Caco-2 (cell line): ENCODE measurements around the gene ZNF768. TPM values are rescaled to one million over a fixed set of nuclear protein-coding genes. Genes with fewer than 3 reads are reported as not detected.
"Not testable (repeated sequence)": the region's sequence is repeated elsewhere in the genome, so short reads cannot be mapped to it uniquely, and the experiment has no call there.

Experiments used
- BruUV-seq: library from RNA; stranded (reverse); fragments of 400-500 nt; replicated peaks from 2 replicates; lab custom pipeline; 2021; lab: Mats Ljungman, UMichigan
- CTCF ChIA-PET: fragments of 300-600 bp; sonication (Branson Sonifier 250); formaldehyde crosslinking; loops from one replicate; lab custom pipeline; 2022; ENCODE audit warnings: antibody characterized with exemption; lab: Charles Lee
- POLR2A ChIA-PET: fragments of 300-600 bp; sonication (Branson Sonifier 250); formaldehyde crosslinking; loops from one replicate; lab custom pipeline; 2022; ENCODE audit warnings: antibody characterized with exemption; lab: Charles Lee
- DNase-seq, 2 experiments: peaks; one replicate each; pipeline versions ENCODE4 v3.0.0 to v3.0.0-alpha.2; 2020 to 2022
- H3K27me3 ChIP-seq: replicated peaks from 2 replicates; pipeline ENCODE4 v1.6.0; 2011; ENCODE audit warnings: low read length; ENCODE audit not compliant: control insufficient read depth, insufficient read depth
- H3K36me3 ChIP-seq: 2 replicates; pipeline ENCODE4 v1.5.1; 2011; ENCODE audit warnings: low read length; ENCODE audit not compliant: control insufficient read depth, insufficient read depth
- H3K4me1 ChIP-seq: fragments of 250-450 bp; sonication (Bioruptor Pico); 2 replicates; pipeline ENCODE4 v1.5.1; 2020; ENCODE audit warnings: mild to moderate bottlenecking
- H3K4me3 ChIP-seq: 2 replicates; pipeline ENCODE4 v1.5.1; 2011; ENCODE audit warnings: low read depth, mild to moderate bottlenecking, control low read depth, low read length
- H3K9me3 ChIP-seq: fragments of 250-450 bp; sonication (Bioruptor Pico); 2 replicates; pipeline ENCODE4 v1.5.1; 2020; ENCODE audit warnings: mild to moderate bottlenecking, moderate library complexity
- H3K27ac Mint-ChIP-seq: one replicate; pipeline ENCODE4 v1.8.0; 2022; ENCODE audit warnings: mixed read lengths; ENCODE audit not compliant: unreplicated experiment
- H3K27me3 Mint-ChIP-seq: one replicate; pipeline ENCODE4 v1.8.0; 2022; ENCODE audit warnings: mixed read lengths; ENCODE audit not compliant: insufficient read depth, unreplicated experiment
- H3K36me3 Mint-ChIP-seq: one replicate; pipeline ENCODE4 v1.8.0; 2022; ENCODE audit warnings: mild to moderate bottlenecking, mixed read lengths; ENCODE audit not compliant: insufficient read depth, unreplicated experiment
- H3K4me1 Mint-ChIP-seq: one replicate; pipeline ENCODE4 v1.8.0; 2022; ENCODE audit warnings: low read depth, mixed read lengths; ENCODE audit not compliant: unreplicated experiment
- H3K4me3 Mint-ChIP-seq: one replicate; pipeline ENCODE4 v1.8.0; 2022; ENCODE audit warnings: mild to moderate bottlenecking, moderate library complexity, mixed read lengths; ENCODE audit not compliant: unreplicated experiment
- H3K9me3 Mint-ChIP-seq: one replicate; pipeline ENCODE4 v1.8.0; 2022; ENCODE audit warnings: mixed read lengths; ENCODE audit not compliant: unreplicated experiment
- CTCF ChIP-seq, 2 experiments: fragments of 200-600 bp in 1 of 2; IDR thresholded peaks; 1 replicate in 1 of 2; 2 replicates in 1 of 2; pipeline versions ENCODE4 v1.5.1 to v1.8.0; 2011 to 2022; ENCODE audit warnings: antibody characterized with exemption in 1 of 2, control low read depth in 1 of 2, inconsistent platforms in 1 of 2, low read depth in 1 of 2, low read length in 1 of 2, mild to moderate bottlenecking in 1 of 2, moderate library complexity in 1 of 2; ENCODE audit not compliant: insufficient read depth in 1 of 2, severe bottlenecking in 1 of 2, unreplicated experiment in 1 of 2
- intact Hi-C: fragments of 100-400 bp; cut with micrococcal nuclease; formaldehyde crosslinking; loops from one replicate; pipeline ENCODE4 v1.10.0; 2022; ENCODE audit not compliant: unreplicated experiment
- total RNA-seq: library from RNA; stranded (reverse); gene quantifications from 2 replicates; pipeline ENCODE4 v1.2.3, GENCODE V29; 2022

ZNF768 gene
- total RNA-seq, 1 experiment from 2014 or later = 30.3 TPM

GRCh38 chr16:30543067-30543466 lies 16.7 kb upstream of the ZNF768 start:
- ChIA-PET CTCF (no interaction called here), POLR2A (no interaction called here)
- H3K9me3 ChIP-seq = no peaks in the 10 kb centered on the region
- H3K4me3 Mint-ChIP-seq = no peak overlapping the region
- intact Hi-C loops = no loop called here
- peaks cover 13% of the 10 kb centered on the region for H3K4me1 Mint-ChIP-seq
- no peaks in the 10 kb centered on the region for H3K36me3 Mint-ChIP-seq
- no peaks in the 10 kb centered on the region for H3K36me3 ChIP-seq
- H3K4me1 ChIP-seq = peaks cover 33% of the 10 kb centered on the region
- H3K27ac Mint-ChIP-seq = no peak overlapping the region
- no peaks in the 10 kb centered on the region for H3K9me3 Mint-ChIP-seq
- H3K27me3 Mint-ChIP-seq = no peaks in the 10 kb centered on the region
- BruUV-seq = no TSS peak
- H3K27me3 ChIP-seq = no peaks in the 10 kb centered on the region
- no peak overlapping the region for H3K4me3 ChIP-seq
- DNase-seq = no peak
- no peak for TF ChIP-seq CTCF (IDR thresholded peaks at IDR 0.05; ENCODE audit: insufficient read depth in 1 of 2, low read depth in 1 of 2, low read length in 1 of 2, severe bottlenecking in 1 of 2, unreplicated experiment in 1 of 2)

GRCh38 chr16:30541502-30542329 lies 15.3 kb upstream of the ZNF768 start:
- Histone ChIP-seq H3K27me3 (no peaks in the 10 kb centered on the region), H3K36me3 (no peaks in the 10 kb centered on the region), H3K4me3 (peak overlapping the region; percentile 14), H3K9me3 (no peaks in the 10 kb centered on the region), H3K4me1 (peaks cover 23% of the 10 kb centered on the region)
- H3K27me3 Mint-ChIP-seq = no peaks in the 10 kb centered on the region
- intact Hi-C loops = loop anchor here (1.0 kb wide), 1 partner anchor 8 kb away; no protein-coding TSS in a partner anchor
- ChIA-PET CTCF (interaction anchor here (1.0 kb wide), 1 partner anchor 112 kb away, joined by 4 read pairs; the partner anchor contains the start of gene DCTPP1), POLR2A (interaction anchor here (0.6 to 1.1 kb wide), 3 partner anchors 15 to 118 kb away, joined by 3 to 4 read pairs (median 4); no protein-coding TSS in a partner anchor)
- no peak overlapping the region for H3K4me3 Mint-ChIP-seq
- DNase-seq = peak; percentile 58 to 83
- no TSS peak for BruUV-seq
- H3K4me1 Mint-ChIP-seq = peaks cover 8% of the 10 kb centered on the region
- H3K27ac Mint-ChIP-seq = no peak overlapping the region
- H3K36me3 Mint-ChIP-seq = no peaks in the 10 kb centered on the region
- H3K9me3 Mint-ChIP-seq = no peaks in the 10 kb centered on the region
- TF ChIP-seq CTCF (IDR thresholded peaks at IDR 0.05; ENCODE audit: insufficient read depth in 1 of 2, low read depth in 1 of 2, low read length in 1 of 2, severe bottlenecking in 1 of 2, unreplicated experiment in 1 of 2) = no peak

- H3K4me3 ChIP-seq, H3K9me3 Mint-ChIP-seq, H3K27ac Mint-ChIP-seq, H3K27me3 Mint-ChIP-seq, H3K36me3 ChIP-seq, H3K27me3 ChIP-seq, H3K36me3 Mint-ChIP-seq, H3K4me1 Mint-ChIP-seq, H3K9me3 ChIP-seq, BruUV-seq, H3K4me3 Mint-ChIP-seq: not testable (repeated sequence)
- H3K4me1 ChIP-seq = peaks cover 22% of the 10 kb centered on the region
- CTCF ChIA-PET = interaction anchor here (1.0 kb wide), 1 partner anchor 111 kb away, joined by 4 read pairs; the partner anchor contains the start of gene DCTPP1
- peak in 1 of 2 experiments; percentile 34 for DNase-seq
- POLR2A ChIA-PET = interaction anchor here (1.0 to 1.1 kb wide), 2 partner anchors 14 to 16 kb away, joined by 4 read pairs; no protein-coding TSS in a partner anchor
- intact Hi-C loops = loop anchor here (1.0 kb wide), 1 partner anchor 8 kb away; no protein-coding TSS in a partner anchor
Observed at GRCh38 chr16:30540916-30541464, 14.6 kb upstream of the ZNF768 start.

GRCh38 chr16:30539986-30540526 lies 13.7 kb upstream of the ZNF768 start:
- intact Hi-C loops, DNase-seq, H3K36me3 Mint-ChIP-seq, H3K27me3 ChIP-seq, H3K9me3 ChIP-seq, H3K4me1 Mint-ChIP-seq, POLR2A ChIA-PET, H3K36me3 ChIP-seq, H3K27me3 Mint-ChIP-seq, CTCF ChIA-PET, BruUV-seq, H3K4me3 Mint-ChIP-seq, H3K9me3 Mint-ChIP-seq, H3K4me3 ChIP-seq, H3K27ac Mint-ChIP-seq: not testable (repeated sequence)
- peaks cover 22% of the 10 kb centered on the region for H3K4me1 ChIP-seq
